CD4-positive, CD25-positive, alpha-beta regulatory T cell (primary cell): ENCODE results near the gene GALNT1. TPM values are rescaled to one million over a fixed set of nuclear protein-coding genes. Genes with fewer than 3 reads are reported as not detected.

ENCODE experiments used
- ATAC-seq, 2 donors: fragments of 150-1000 bp; cut with Tn5 transposase; one replicate each; pipeline ENCODE4 v1.10.0; 2021; ENCODE audit warnings: low read depth in 2 of 2, moderate number of reproducible peaks in 2 of 2, moderate library complexity in 1 of 2
- DNase-seq, 3 donors: peaks; one replicate each; pipeline versions ENCODE4 v3.0.0 to v3.0.0-alpha.2; 2012 to 2022; ENCODE audit warnings: mixed read lengths in 1 of 3
- H3K27ac ChIP-seq: one replicate; pipeline ENCODE4 v1.7.0; 2013; ENCODE audit warnings: mild to moderate bottlenecking, low read length; ENCODE audit not compliant: insufficient read depth, poor library complexity, severe bottlenecking
- H3K27me3 ChIP-seq: one replicate; pipeline ENCODE4 v1.7.0; 2013; ENCODE audit warnings: low read length; ENCODE audit not compliant: control insufficient read depth, insufficient read depth
- H3K36me3 ChIP-seq: one replicate; pipeline ENCODE4 v1.7.0; 2013; ENCODE audit warnings: mild to moderate bottlenecking, low read length, moderate library complexity; ENCODE audit not compliant: control insufficient read depth, insufficient read depth
- H3K4me1 ChIP-seq: 2 replicates; pipeline ENCODE4 v1.7.0; 2013; ENCODE audit warnings: mild to moderate bottlenecking, low read length; ENCODE audit not compliant: insufficient read depth, control insufficient read depth, poor library complexity, severe bottlenecking
- H3K4me3 ChIP-seq: one replicate; pipeline ENCODE4 v1.7.0; 2013; ENCODE audit warnings: low read depth, mild to moderate bottlenecking, low read length, moderate library complexity
- H3K9me3 ChIP-seq, 2 experiments: 1 replicate in 1 of 2; 2 replicates in 1 of 2; pipeline ENCODE4 v1.7.0; 2013; ENCODE audit warnings: low read length in 2 of 2, mild to moderate bottlenecking in 1 of 2, moderate library complexity in 1 of 2; ENCODE audit not compliant: control insufficient read depth in 2 of 2
- H3K27ac Mint-ChIP-seq, 3 donors: one replicate each; pipeline ENCODE4 v1.8.0; 2020 to 2022; ENCODE audit warnings: mild to moderate bottlenecking in 3 of 3, mixed read lengths in 3 of 3, moderate library complexity in 2 of 3
- H3K27me3 Mint-ChIP-seq: one replicate; pipeline ENCODE4 v1.8.0; 2022; ENCODE audit warnings: mild to moderate bottlenecking, mixed read lengths
- H3K36me3 Mint-ChIP-seq: one replicate; pipeline ENCODE4 v1.8.0; 2020; ENCODE audit warnings: mixed read lengths
- H3K4me1 Mint-ChIP-seq, 4 donors: one replicate each; pipeline ENCODE4 v1.8.0; 2020 to 2022; ENCODE audit warnings: mixed read lengths in 4 of 4, mild to moderate bottlenecking in 1 of 4
- H3K4me3 Mint-ChIP-seq, 4 donors: one replicate each; pipeline ENCODE4 v1.8.0; 2020 to 2022; ENCODE audit warnings: mild to moderate bottlenecking in 4 of 4, mixed read lengths in 4 of 4, moderate library complexity in 3 of 4
- H3K9me3 Mint-ChIP-seq, 7 donors: one replicate each; pipeline ENCODE4 v1.8.0; 2020 to 2022; ENCODE audit warnings: mixed read lengths in 7 of 7, mild to moderate bottlenecking in 3 of 7, moderate library complexity in 2 of 7
- polyA plus RNA-seq, 4 donors: library from polyadenylated mRNA; unstranded; fragments of 300-500 nt; fragmentation: Illumina TruSeq; gene quantifications; one replicate each; pipeline ENCODE4 v1.2.3, GENCODE V29; 2021
- total RNA-seq: library from RNA; stranded (reverse); gene quantifications from one replicate; pipeline ENCODE4 v1.2.3, GENCODE V29; 2022

Gene GALNT1
- total and polyA plus RNA-seq, 5 donors from 2014 or later = 18.8 to 49.6 (median 22.7) TPM

- Histone ChIP-seq H3K27ac (no peak overlapping the region), H3K36me3 (no peaks in the 10 kb centered on the region), H3K9me3 (no peaks in the 10 kb centered on the region), H3K4me3 (no peak overlapping the region), H3K27me3 (no peaks in the 10 kb centered on the region), H3K4me1 (peaks cover 25% of the 10 kb centered on the region)
- Mint-ChIP-seq H3K36me3 (peaks cover 3% of the 10 kb centered on the region), H3K27ac (no peak overlapping the region), H3K9me3 (peaks cover 0 to 2% (median 0%) of the 10 kb centered on the region in 7 donors), H3K27me3 (no peaks in the 10 kb centered on the region), H3K4me3 (peak overlapping the region in 2 of 4 donors; percentile 2 to 17), H3K4me1 (peaks cover 6 to 48% (median 20%) of the 10 kb centered on the region in 4 donors)
- ATAC-seq (no peak), DNase-seq (peak in 1 of 3 donors; percentile 49)
Measured at GRCh38 chr18:35577045-35577848, 4.3 kb upstream of the GALNT1 start.

- Mint-ChIP-seq H3K4me3 (peak overlapping the region in 1 of 4 donors; percentile 78), H3K27me3 (no peaks in the 10 kb centered on the region), H3K27ac (peak overlapping the region in 1 of 3 donors; percentile 28), H3K4me1 (peaks cover 5 to 49% (median 23%) of the 10 kb centered on the region in 4 donors), H3K9me3 (peaks cover 0 to 2% (median 0%) of the 10 kb centered on the region in 7 donors), H3K36me3 (peaks cover 3% of the 10 kb centered on the region)
- Histone ChIP-seq H3K36me3 (no peaks in the 10 kb centered on the region), H3K27me3 (no peaks in the 10 kb centered on the region), H3K9me3 (no peaks in the 10 kb centered on the region), H3K4me1 (peaks cover 33% of the 10 kb centered on the region), H3K4me3 (no peak overlapping the region), H3K27ac (no peak overlapping the region)
- DNase-seq (no peak), ATAC-seq (no peak)
Measured at GRCh38 chr18:35578481-35578880, 3.1 kb upstream of the GALNT1 start.

GRCh38 chr18:35578936-35579335 lies 2.6 kb upstream of the GALNT1 start:
- H3K27ac Mint-ChIP-seq = peak overlapping the region in 1 of 3 donors; percentile 28
- no peak overlapping the region for H3K4me3 ChIP-seq
- DNase-seq (no peak), ATAC-seq (no peak)
- H3K36me3 ChIP-seq = no peaks in the 10 kb centered on the region
- H3K4me1 ChIP-seq = peaks cover 30% of the 10 kb centered on the region
- H3K9me3 Mint-ChIP-seq = peaks cover 0 to 2% (median 0%) of the 10 kb centered on the region in 7 donors
- no peak overlapping the region for H3K27ac ChIP-seq
- no peaks in the 10 kb centered on the region for H3K27me3 Mint-ChIP-seq
- H3K27me3 ChIP-seq = no peaks in the 10 kb centered on the region
- H3K36me3 Mint-ChIP-seq = peaks cover 3% of the 10 kb centered on the region
- H3K4me3 Mint-ChIP-seq = peak overlapping the region in 1 of 4 donors; percentile 88
- no peaks in the 10 kb centered on the region for H3K9me3 ChIP-seq
- H3K4me1 Mint-ChIP-seq = peaks cover 5 to 50% (median 22%) of the 10 kb centered on the region in 4 donors

GRCh38 chr18:35580701-35581539 lies 620 bp upstream of the GALNT1 start:
- DNase-seq (peak; percentile 48 to 62 (median 60)), ATAC-seq (peak; percentile 67 to 75)
- Histone ChIP-seq H3K36me3 (no peaks in the 10 kb centered on the region), H3K9me3 (no peaks in the 10 kb centered on the region), H3K4me3 (peak overlapping the region; percentile 34), H3K27ac (peak overlapping the region; percentile 64), H3K4me1 (peaks cover 29% of the 10 kb centered on the region), H3K27me3 (no peaks in the 10 kb centered on the region)
- Mint-ChIP-seq H3K27me3 (no peaks in the 10 kb centered on the region), H3K36me3 (peaks cover 5% of the 10 kb centered on the region), H3K27ac (no peak overlapping the region), H3K9me3 (peaks cover 0 to 2% (median 0%) of the 10 kb centered on the region in 7 donors), H3K4me3 (peak overlapping the region in 3 of 4 donors; percentile 80 to 88 (median 81)), H3K4me1 (peaks cover 5 to 63% (median 29%) of the 10 kb centered on the region in 4 donors)

DNA sequence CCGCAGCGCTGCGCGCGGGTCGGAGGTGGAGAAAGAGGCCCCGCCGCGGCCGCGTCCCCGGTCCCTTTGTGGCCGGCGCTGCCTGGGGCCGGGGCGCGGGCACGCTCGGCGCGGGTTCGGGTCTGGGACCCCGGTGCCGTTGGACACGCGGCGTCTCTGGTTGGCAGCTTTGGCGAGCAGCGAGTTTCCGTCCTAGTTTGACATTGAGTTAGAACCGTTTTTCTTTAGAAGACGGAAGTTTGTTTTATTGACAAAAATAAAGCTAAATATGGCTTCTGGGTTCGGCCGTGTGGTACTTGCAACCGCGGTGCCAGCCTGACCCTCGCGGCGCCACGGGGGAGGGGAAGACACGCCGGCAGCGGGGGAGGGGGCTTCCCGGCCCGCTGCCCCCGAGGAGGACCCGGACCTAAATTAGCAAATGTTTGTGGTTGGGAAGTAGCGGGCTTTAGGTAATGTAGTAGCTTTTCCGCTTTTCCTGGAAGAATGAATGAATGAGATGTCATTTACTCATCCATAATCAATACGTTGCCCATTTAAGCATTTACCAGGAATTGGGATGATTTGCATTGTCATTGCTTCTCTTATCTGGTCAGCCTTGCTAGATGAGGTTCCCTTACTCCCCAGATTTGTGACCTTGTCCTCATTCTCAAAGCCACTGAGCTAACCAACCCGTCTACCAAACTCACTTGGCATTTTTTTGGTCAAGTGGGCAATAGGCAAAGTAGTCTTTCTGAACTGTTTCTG lies 530 bp downstream of the GALNT1 start:
- Histone ChIP-seq H3K27ac (no peak overlapping the region), H3K27me3 (no peaks in the 10 kb centered on the region), H3K9me3 (no peaks in the 10 kb centered on the region), H3K36me3 (no peaks in the 10 kb centered on the region), H3K4me3 (peak overlapping the region; percentile 81), H3K4me1 (peaks cover 27% of the 10 kb centered on the region)
- Mint-ChIP-seq H3K9me3 (no peaks in the 10 kb centered on the region), H3K27ac (peak overlapping the region; percentile 12 to 85 (median 36)), H3K4me1 (peaks cover 5 to 67% (median 30%) of the 10 kb centered on the region in 4 donors), H3K36me3 (peaks cover 3% of the 10 kb centered on the region), H3K4me3 (peak overlapping the region; percentile 82 to 90 (median 86)), H3K27me3 (no peaks in the 10 kb centered on the region)
- ATAC-seq = peak in 1 of 2 donors; percentile 3
- peak in 1 of 3 donors; percentile 52 for DNase-seq

GRCh38 chr18:35582899-35583558 lies 1.5 kb downstream of the GALNT1 start:
- DNase-seq (peak in 1 of 3 donors; percentile 8), ATAC-seq (no peak)
- peak overlapping the region in 2 of 3 donors; percentile 7 to 36 for H3K27ac Mint-ChIP-seq
- peaks cover 3% of the 10 kb centered on the region for H3K36me3 Mint-ChIP-seq
- H3K4me1 ChIP-seq = peaks cover 22% of the 10 kb centered on the region
- no peaks in the 10 kb centered on the region for H3K9me3 Mint-ChIP-seq
- H3K4me1 Mint-ChIP-seq = peaks cover 5 to 57% (median 32%) of the 10 kb centered on the region in 4 donors
- H3K27me3 Mint-ChIP-seq = no peaks in the 10 kb centered on the region
- H3K27ac ChIP-seq = no peak overlapping the region
- peak overlapping the region; percentile 82 to 90 (median 86) for H3K4me3 Mint-ChIP-seq
- H3K4me3 ChIP-seq = peak overlapping the region; percentile 81
- no peaks in the 10 kb centered on the region for H3K9me3 ChIP-seq
- no peaks in the 10 kb centered on the region for H3K27me3 ChIP-seq
- no peaks in the 10 kb centered on the region for H3K36me3 ChIP-seq
